Measurements from ENCODE around the gene CEP295NL.
A peak's percentile ranks its signal among the peaks of the same experiment; 100 is the strongest.
"Not testable (repeated sequence)": the region's sequence is repeated elsewhere in the genome, so short reads cannot be mapped to it uniquely, and the experiment has no call there.

Gene CEP295NL

GRCh38 chr17:78929908-78930775, 27.1 kb upstream of the CEP295NL start:
- DNase-seq (ENCODE audit: low read depth): no peak

- DNase-seq (ENCODE audit: low read depth): no peak
Measured at GRCh38 chr17:78925662-78926555, 22.9 kb upstream of the CEP295NL start.

GRCh38 chr17:78925234-78925633, 22.2 kb upstream of the CEP295NL start, which contains the start of gene TIMP2:
TIMP2 (minus strand) TSS chr17:78925387; CDS start chr17:78925088, 299 bp downstream.
- peak; percentile 56 for DNase-seq (ENCODE audit: low read depth)

GRCh38 chr17:78924481-78925151, 21.6 kb upstream of the CEP295NL start:
- DNase-seq (ENCODE audit: low read depth): no peak

- DNase-seq (ENCODE audit: low read depth): peak; percentile 31
Measured at GRCh38 chr17:78923660-78924453, 20.9 kb upstream of the CEP295NL start.

- no peak for DNase-seq (ENCODE audit: low read depth)
Measured at GRCh38 chr17:78922816-78923498, 20.0 kb upstream of the CEP295NL start.

GRCh38 chr17:78921437-78921971, 18.5 kb upstream of the CEP295NL start:
- no peak for DNase-seq (ENCODE audit: low read depth)

GRCh38 chr17:78920528-78920927, 17.5 kb upstream of the CEP295NL start:
- no peak for DNase-seq (ENCODE audit: low read depth)

- DNase-seq (ENCODE audit: low read depth): no peak
Measured at GRCh38 chr17:78919861-78920450, 17.0 kb upstream of the CEP295NL start.

GRCh38 chr17:78918979-78919378, 16.0 kb upstream of the CEP295NL start:
- DNase-seq (ENCODE audit: low read depth): no peak

GRCh38 chr17:78917451-78918275, 14.7 kb upstream of the CEP295NL start:
- no peak for DNase-seq (ENCODE audit: low read depth)

- DNase-seq (ENCODE audit: low read depth): no peak
Measured at GRCh38 chr17:78915872-78916632, 13.1 kb upstream of the CEP295NL start.

GRCh38 chr17:78913115-78913514, 10.1 kb upstream of the CEP295NL start:
- DNase-seq (ENCODE audit: low read depth): no peak

GRCh38 chr17:78912082-78912481, 9.1 kb upstream of the CEP295NL start:
- no peak for DNase-seq (ENCODE audit: low read depth)

- DNase-seq (ENCODE audit: low read depth): not testable (repeated sequence)
Measured at GRCh38 chr17:78911543-78911942, 8.5 kb upstream of the CEP295NL start.

GRCh38 chr17:78910497-78911284, 7.7 kb upstream of the CEP295NL start:
- DNase-seq (ENCODE audit: low read depth): no peak

- no peak for DNase-seq (ENCODE audit: low read depth)
Measured at GRCh38 chr17:78908426-78908825, 5.4 kb upstream of the CEP295NL start.

GRCh38 chr17:78905541-78905940, 2.5 kb upstream of the CEP295NL start:
- no peak for DNase-seq (ENCODE audit: low read depth)

Measured in activated T-helper 1 cell treated with Interleukin-2 at 50 U/mL for 16 hours (primary cell).